Duodenal mucosa (tissue), 2 donors: ENCODE results near the gene ADCY7.

ENCODE experiments used
- H3K27ac ChIP-seq: one replicate; pipeline ENCODE4 v1.7.0; 2013; ENCODE audit warnings: low read depth, low read length
- H3K27me3 ChIP-seq, 2 donors: one replicate each; pipeline ENCODE4 v1.7.0; 2013; ENCODE audit warnings: low read length in 2 of 2, control low read depth in 1 of 2; ENCODE audit not compliant: insufficient read depth in 2 of 2, control insufficient read depth in 1 of 2
- H3K36me3 ChIP-seq, 2 donors: one replicate each; pipeline ENCODE4 v1.7.0; 2013; ENCODE audit warnings: low read length in 2 of 2, control low read depth in 1 of 2; ENCODE audit not compliant: insufficient read depth in 2 of 2, control insufficient read depth in 1 of 2
- H3K4me1 ChIP-seq, 2 donors: one replicate each; pipeline ENCODE4 v1.7.0; 2013; ENCODE audit warnings: low read length in 2 of 2, control low read depth in 1 of 2; ENCODE audit not compliant: insufficient read depth in 2 of 2, control insufficient read depth in 1 of 2
- H3K4me3 ChIP-seq, 2 donors: one replicate each; pipeline ENCODE4 v1.7.0; 2013; ENCODE audit warnings: low read length in 2 of 2, low read depth in 1 of 2
- H3K9ac ChIP-seq, 2 donors: one replicate each; pipeline ENCODE4 v1.7.0; 2013; ENCODE audit warnings: low read length in 2 of 2, low read depth in 1 of 2
- H3K9me3 ChIP-seq, 2 donors: one replicate each; pipeline ENCODE4 v1.7.0; 2013; ENCODE audit warnings: low read length in 2 of 2, control low read depth in 1 of 2; ENCODE audit not compliant: control insufficient read depth in 1 of 2

Gene ADCY7

GRCh38 chr16:50360033-50360778 is 93.9 kb downstream of the ADCY7 start:
- H3K4me3 ChIP-seq, result no peak overlapping the region
- H3K4me1 ChIP-seq, result no peaks in the 10 kb centered on the region
- no peaks in the 10 kb centered on the region for H3K9me3 ChIP-seq
- no peak overlapping the region for H3K9ac ChIP-seq
- H3K27me3 ChIP-seq, result no peaks in the 10 kb centered on the region
- H3K36me3 ChIP-seq, result peaks cover 15 to 48% of the 10 kb centered on the region in 2 donors
- no peak overlapping the region for H3K27ac ChIP-seq

- no peak overlapping the region for H3K27ac ChIP-seq
- no peak overlapping the region for H3K9ac ChIP-seq
- H3K9me3 ChIP-seq, result no peaks in the 10 kb centered on the region
- H3K4me3 ChIP-seq, result no peak overlapping the region
- H3K4me1 ChIP-seq, result no peaks in the 10 kb centered on the region
- peaks cover 15 to 48% of the 10 kb centered on the region in 2 donors for H3K36me3 ChIP-seq
- no peaks in the 10 kb centered on the region for H3K27me3 ChIP-seq
These were observed 94.4 kb downstream of the ADCY7 start for GRCh38 chr16:50360779-50361178.

- Histone ChIP-seq H3K36me3 (peaks cover 15 to 48% of the 10 kb centered on the region in 2 donors), H3K9ac (no peak overlapping the region), H3K9me3 (no peaks in the 10 kb centered on the region), H3K27ac (no peak overlapping the region), H3K4me1 (peaks cover 10 to 12% of the 10 kb centered on the region in 2 donors), H3K4me3 (no peak overlapping the region), H3K27me3 (no peaks in the 10 kb centered on the region)
These were observed 97.3 kb downstream of the ADCY7 start for GRCh38 chr16:50363656-50364055.

GRCh38 chr16:50365791-50366575 is 99.6 kb downstream of the ADCY7 start:
- Histone ChIP-seq H3K36me3 (peaks cover 6 to 35% of the 10 kb centered on the region in 2 donors), H3K27me3 (no peaks in the 10 kb centered on the region), H3K27ac (no peak overlapping the region), H3K9me3 (no peaks in the 10 kb centered on the region), H3K9ac (no peak overlapping the region), H3K4me1 (peaks cover 12 to 14% of the 10 kb centered on the region in 2 donors), H3K4me3 (no peak overlapping the region)
